T47D (cell line): ENCODE measurements around the gene KLHL10.
A peak's percentile ranks its signal among the peaks of the same experiment; 100 is the strongest.
"Not testable (repeated sequence)": the region's sequence is repeated elsewhere in the genome, so short reads cannot be mapped to it uniquely, and the experiment has no call there.

ENCODE experiments used
- DNase-seq, 2 experiments: peaks; one replicate each; pipeline versions ENCODE4 v3.0.0 to v3.0.0-alpha.2; 2011 to 2012; ENCODE audit warnings: low read depth in 1 of 2, low spot score in 1 of 2
- JUND ChIP-seq: IDR thresholded peaks from 2 replicates; pipeline ENCODE4 v1.6.1; 2012; ENCODE audit warnings: low read depth
- in situ Hi-C: cut with HindIII; loops from 2 replicates; pipeline ENCODE4 v1.10.0; 2016; ENCODE audit warnings: low sequenced_read_pairs, low pct_unique_long_range_greater_than_20kb

Gene KLHL10

GRCh38 chr17:41870627-41871026 lies 33.0 kb downstream of the KLHL10 start:
- in situ Hi-C loops, result no loop called here
- peak in 1 of 2 experiments; percentile 63 for DNase-seq
- TF ChIP-seq JUND, result no peak

DNA sequence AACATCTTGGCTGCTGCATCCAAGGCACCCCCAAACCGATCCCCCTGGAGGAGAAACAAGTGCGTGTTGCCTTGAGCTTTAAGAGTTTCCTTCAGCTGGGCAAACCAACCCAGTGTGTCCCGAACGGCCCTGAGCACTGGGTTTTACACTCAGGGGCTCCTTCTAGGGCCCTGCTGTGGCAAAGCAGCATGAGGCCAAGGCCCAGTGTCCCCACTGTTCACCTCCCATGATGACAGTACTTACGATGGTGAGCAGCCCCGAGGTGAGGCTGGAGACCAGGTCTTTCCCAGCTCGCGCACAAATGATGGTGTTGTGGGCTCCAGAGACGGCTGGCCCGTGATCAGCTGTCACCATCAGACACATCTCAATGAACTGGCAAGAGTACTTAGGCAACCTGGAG lies 34.2 kb downstream of the KLHL10 start:
- DNase-seq, result no peak
- in situ Hi-C loops, result no loop called here
- TF ChIP-seq JUND, result no peak

- DNase-seq, result no peak
- in situ Hi-C loops, result no loop called here
- TF ChIP-seq JUND, result no peak
These were observed 36.1 kb downstream of the KLHL10 start for GRCh38 chr17:41873559-41874292.

DNA sequence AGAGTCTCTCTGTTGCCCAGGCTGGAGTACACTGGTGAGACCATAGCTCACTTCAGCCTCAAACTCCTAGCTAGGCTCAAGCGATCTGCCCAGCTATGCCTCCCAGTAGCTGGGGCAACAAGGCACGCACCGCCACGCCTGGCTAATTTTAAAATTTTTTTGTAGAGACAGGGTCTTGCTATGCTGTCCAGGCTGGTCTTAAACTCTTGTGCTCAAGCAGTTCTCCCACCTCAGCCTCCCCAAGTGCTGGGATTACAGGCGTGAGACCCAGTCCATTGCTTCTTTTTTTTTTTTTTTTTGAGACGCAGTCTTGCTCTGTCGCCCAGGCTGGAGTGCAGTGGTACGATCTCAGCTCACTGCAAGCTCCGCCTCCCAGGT lies 36.7 kb downstream of the KLHL10 start:
- DNase-seq, in situ Hi-C loops: not testable (repeated sequence)

- in situ Hi-C loops, result no loop called here
- no peak for TF ChIP-seq JUND
- no peak for DNase-seq
These were observed 42.5 kb downstream of the KLHL10 start for GRCh38 chr17:41880130-41880529.

- in situ Hi-C loops, result no loop called here
These were observed 45.1 kb downstream of the KLHL10 start for GRCh38 chr17:41882756-41883155.

GRCh38 chr17:41885733-41886132 lies 48.1 kb downstream of the KLHL10 start:
- no peak for TF ChIP-seq JUND
- in situ Hi-C loops, result no loop called here
- peak; percentile 37 to 39 for DNase-seq

More at GRCh38 chr17:41882756-41883155, 45.1 kb downstream of the KLHL10 start:
- TF ChIP-seq JUND, result no peak
- no peak for DNase-seq

DNA sequence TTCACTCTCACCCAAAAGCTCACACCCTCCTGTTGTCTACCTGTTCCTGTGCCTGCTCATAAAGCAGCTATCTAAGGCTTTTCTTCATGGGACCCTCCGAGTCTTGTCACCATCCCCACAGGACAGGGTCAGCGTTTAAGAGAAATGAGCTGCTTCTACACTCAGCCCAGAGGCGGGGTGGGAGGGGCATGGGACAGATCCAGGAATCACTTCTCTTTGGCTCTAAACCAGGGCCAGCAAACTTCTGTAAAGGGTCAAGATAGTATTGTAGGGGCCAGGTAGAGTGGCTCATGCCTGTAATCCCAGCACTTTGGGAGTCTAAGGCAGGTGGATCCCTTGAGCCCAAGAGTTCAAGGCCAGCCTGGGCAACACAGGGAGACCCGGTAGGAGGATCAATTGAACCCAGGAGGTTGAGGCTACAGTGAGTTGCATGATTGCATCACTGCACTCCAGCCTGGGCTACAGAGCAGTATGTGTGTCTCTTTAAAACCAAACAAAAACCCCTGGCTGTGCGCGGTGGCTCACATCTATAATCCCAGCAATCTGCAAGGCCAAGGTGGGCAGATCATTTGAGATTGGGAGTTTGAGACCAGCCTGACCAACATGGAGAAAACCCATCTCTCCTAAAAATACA lies 50.8 kb downstream of the KLHL10 start:
- no peak for DNase-seq
- in situ Hi-C loops, result no loop called here
- TF ChIP-seq JUND, result no peak

DNA sequence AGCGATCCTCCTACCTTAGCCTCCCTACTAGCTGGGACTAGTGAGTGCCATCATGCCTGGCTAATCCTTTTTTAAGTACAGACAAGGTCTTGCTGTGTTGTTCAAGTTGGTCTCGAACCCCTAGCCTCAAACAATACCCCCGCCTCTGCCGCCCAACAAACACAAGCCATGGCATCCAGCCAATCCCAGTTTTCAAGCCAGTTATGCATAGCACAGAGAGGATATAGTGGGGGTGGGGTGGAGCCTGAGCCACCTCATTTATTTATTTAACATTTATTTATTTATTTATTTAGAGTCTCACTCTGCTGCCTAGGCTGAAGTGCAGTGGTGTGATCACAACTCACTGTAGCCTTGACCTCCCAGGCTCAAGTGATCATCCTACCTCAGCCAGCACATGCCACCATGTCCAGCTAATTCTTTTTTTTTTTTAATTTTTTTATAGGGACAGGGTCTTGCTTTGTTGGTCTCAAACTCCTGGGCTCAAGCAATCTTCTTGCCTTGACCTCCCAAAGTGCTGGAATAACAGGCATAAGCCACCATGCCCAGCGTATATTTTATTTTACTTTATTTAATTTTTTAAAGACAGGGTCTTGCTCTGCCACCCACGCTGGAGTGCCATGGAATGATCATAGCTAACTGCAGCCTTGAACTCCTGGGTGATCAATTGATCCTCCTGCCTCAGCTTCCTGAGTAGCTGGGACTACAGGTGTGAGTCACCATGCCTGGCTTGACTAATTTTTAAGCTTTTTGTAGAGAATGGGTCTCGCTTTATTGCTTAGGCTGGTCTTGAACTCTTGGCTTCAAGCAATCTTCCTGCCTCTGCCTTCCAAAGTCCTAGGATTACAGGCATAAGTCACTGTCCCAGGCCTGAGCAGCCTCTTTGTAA lies 53.8 kb downstream of the KLHL10 start:
- TF ChIP-seq JUND, result no peak
- DNase-seq, result peak in 1 of 2 experiments; percentile 42
- in situ Hi-C loops, result no loop called here

- no peak for TF ChIP-seq JUND
- in situ Hi-C loops, result no loop called here
- DNase-seq, result no peak
These were observed 54.4 kb downstream of the KLHL10 start for GRCh38 chr17:41892021-41892376.

DNA sequence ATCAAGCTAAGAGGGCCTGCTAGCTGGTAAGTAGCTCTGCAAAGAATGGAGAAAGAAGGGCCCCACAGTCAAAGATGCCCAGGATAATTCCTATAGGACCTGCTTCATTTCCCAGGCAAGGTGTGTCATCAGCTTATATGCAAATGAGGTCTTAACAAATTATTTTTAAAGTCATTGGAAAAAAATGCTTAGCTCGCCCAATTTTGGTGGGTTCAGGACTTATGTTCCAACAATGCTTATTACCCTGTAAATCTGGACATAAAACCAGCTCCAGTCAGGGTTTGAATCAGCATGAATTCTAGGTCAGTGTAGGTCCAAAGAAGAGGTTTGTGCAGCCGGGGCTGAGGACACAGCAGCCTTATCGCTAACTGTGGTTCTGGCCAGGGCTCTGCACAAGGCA lies 55.8 kb downstream of the KLHL10 start:
- DNase-seq, result no peak
- no peak for TF ChIP-seq JUND
- in situ Hi-C loops, result no loop called here

DNA sequence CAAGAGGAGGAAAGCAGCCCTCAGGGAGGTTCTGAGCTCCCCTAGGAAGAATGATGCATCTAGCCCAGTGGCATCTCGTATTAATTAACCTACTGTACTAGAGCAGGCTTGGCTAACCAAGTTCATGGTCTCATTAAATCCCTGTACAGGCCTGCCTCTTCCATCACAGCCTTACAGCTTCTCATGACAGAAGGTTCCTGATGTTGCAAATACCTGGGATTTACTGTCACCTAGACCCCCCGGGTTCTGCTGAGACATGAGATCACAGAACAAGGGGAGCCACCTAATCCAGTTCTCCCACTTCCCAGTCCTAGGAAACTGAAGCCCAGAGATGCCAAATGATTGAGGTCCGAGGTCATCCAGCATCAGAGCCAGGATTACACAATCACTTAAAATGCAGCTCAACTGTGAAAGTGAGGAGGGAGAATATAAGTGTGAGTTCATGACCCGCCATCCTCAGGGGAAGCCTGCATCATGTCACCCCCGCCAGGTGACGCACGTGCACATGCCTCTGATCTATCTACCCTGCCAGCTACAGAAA lies 57.2 kb downstream of the KLHL10 start:
- peak in 1 of 2 experiments; percentile 33 for DNase-seq
- no peak for TF ChIP-seq JUND
- in situ Hi-C loops, result no loop called here

DNA sequence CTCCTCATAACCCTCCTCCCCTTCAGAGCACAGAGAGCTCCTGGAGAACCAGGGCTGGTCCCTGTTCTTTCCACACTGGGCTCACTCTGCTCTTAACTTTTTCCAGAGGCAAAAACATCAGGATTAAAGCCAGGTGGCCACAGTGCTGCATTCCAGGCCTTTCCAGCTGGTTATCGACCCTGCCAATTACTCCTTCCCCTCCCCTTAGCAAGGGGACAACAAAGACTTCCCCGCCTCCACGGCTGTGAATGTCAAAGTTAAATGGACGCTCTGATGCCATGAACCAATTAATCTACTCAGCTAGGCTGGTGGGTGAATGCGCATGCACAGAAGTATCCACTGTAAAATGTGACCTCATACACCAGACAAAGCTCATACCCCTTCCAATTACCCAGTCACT lies 58.0 kb downstream of the KLHL10 start:
- DNase-seq, result no peak
- in situ Hi-C loops, result no loop called here
- TF ChIP-seq JUND, result no peak
